Panc1 (cell line): ENCODE data around the gene PALD1. TPM values are rescaled to one million over a fixed set of nuclear protein-coding genes. Genes with fewer than 3 reads are reported as not detected.

Experiments
- ATAC-seq: fragments of 200-7000 bp; cut with Tn5 transposase; 2 replicates; pipeline ENCODE4 v1.9.1; 2020; ENCODE audit warnings: mild to moderate bottlenecking, moderate library complexity
- BruUV-seq: library from RNA; stranded (reverse); fragments of 400-500 nt; replicated peaks from 2 replicates; lab custom pipeline; 2021; lab: Mats Ljungman, UMichigan
- CTCF ChIA-PET: fragments of 300-600 bp; sonication (Branson Sonifier 250); formaldehyde crosslinking; loops from one replicate; lab custom pipeline; 2022; ENCODE audit warnings: antibody characterized with exemption; lab: Charles Lee
- POLR2A ChIA-PET: fragments of 300-600 bp; sonication (Branson Sonifier 250); formaldehyde crosslinking; loops from one replicate; lab custom pipeline; 2022; ENCODE audit warnings: antibody characterized with exemption; lab: Charles Lee
- DNase-seq: peaks from one replicate; pipeline ENCODE4 v3.0.0-alpha.2; 2010; ENCODE audit warnings: low read depth, low spot score
- H3K27ac ChIP-seq: 2 replicates; pipeline ENCODE4 v1.5.1; 2011; ENCODE audit warnings: mild to moderate bottlenecking, low read length, inconsistent platforms
- H3K27me3 ChIP-seq: fragments of 200-500 bp; sonication (Bioruptor generic); 2 replicates; pipeline ENCODE4 v1.6.0; 2014; ENCODE audit warnings: low read length, inconsistent platforms; ENCODE audit not compliant: control insufficient read depth, insufficient read depth
- H3K36me3 ChIP-seq: fragments of 200-500 bp; sonication (Bioruptor generic); 2 replicates; pipeline ENCODE4 v1.5.1; 2014; ENCODE audit warnings: inconsistent platforms, mild to moderate bottlenecking, low read length, moderate library complexity; ENCODE audit not compliant: control insufficient read depth, insufficient read depth
- H3K4me1 ChIP-seq: 2 replicates; pipeline ENCODE4 v1.5.1; 2011; ENCODE audit warnings: inconsistent platforms, mild to moderate bottlenecking, low read length, moderate library complexity; ENCODE audit not compliant: control insufficient read depth, insufficient read depth
- H3K4me3 ChIP-seq, 2 experiments: 2 replicates each; pipeline ENCODE4 v1.5.1; 2011 to 2012; ENCODE audit warnings: low read depth in 2 of 2, low read length in 2 of 2, mild to moderate bottlenecking in 2 of 2, inconsistent platforms in 1 of 2, moderate library complexity in 1 of 2
- H3K9me3 ChIP-seq: fragments of 200-500 bp; sonication (Bioruptor generic); 2 replicates; pipeline ENCODE4 v1.5.1; 2014; ENCODE audit warnings: low read depth, mild to moderate bottlenecking, inconsistent platforms, low read length, moderate library complexity; ENCODE audit not compliant: control insufficient read depth, insufficient read depth
- POLR2AphosphoS5 ChIP-seq: IDR thresholded peaks from 2 replicates; pipeline ENCODE4 v1.6.1; 2012; ENCODE audit warnings: mild to moderate bottlenecking, low read depth, low read length, moderate library complexity
- SIN3A ChIP-seq: IDR thresholded peaks from 2 replicates; pipeline ENCODE4 v1.6.1; 2012; ENCODE audit warnings: low read depth, mild to moderate bottlenecking, low read length, moderate library complexity, borderline replicate concordance; ENCODE audit not compliant: insufficient read depth
- TCF7L2 ChIP-seq: IDR thresholded peaks from 2 replicates; pipeline ENCODE4 v1.6.1; 2011; ENCODE audit warnings: mild to moderate bottlenecking, low read depth, low read length, inconsistent platforms
- in situ Hi-C: cut with HindIII; loops from 2 replicates; pipeline ENCODE4 v1.10.0; 2016; ENCODE audit warnings: low sequenced_read_pairs, low pct_unique_long_range_greater_than_20kb
- intact Hi-C: fragments of 100-400 bp; cut with micrococcal nuclease; formaldehyde crosslinking; loops from one replicate; pipeline ENCODE4 v1.10.0; 2022; ENCODE audit not compliant: unreplicated experiment
- total RNA-seq: library from RNA; stranded (reverse); gene quantifications from one replicate; pipeline ENCODE4 v1.2.1, GENCODE V29; 2021; ENCODE audit not compliant: unreplicated experiment
- TF ChIP-seq, protein P1 (sequence below): fragments of 450-650 bp; IDR thresholded peaks from 2 replicates; pipeline ENCODE4 v1.5.1; 2017; ENCODE audit warnings: mild to moderate bottlenecking
- TF ChIP-seq, protein P2 (sequence below), 2 experiments: IDR thresholded peaks; 2 replicates each; pipeline ENCODE4 v1.6.1; 2011 to 2012; ENCODE audit warnings: low read depth in 2 of 2, control low read depth in 1 of 2, low read length in 1 of 2, mild to moderate bottlenecking in 1 of 2, moderate library complexity in 1 of 2; ENCODE audit not compliant: insufficient read depth in 1 of 2

Gene PALD1
- total RNA-seq, 1 experiment from 2014 or later, result 3.0 TPM

DNA sequence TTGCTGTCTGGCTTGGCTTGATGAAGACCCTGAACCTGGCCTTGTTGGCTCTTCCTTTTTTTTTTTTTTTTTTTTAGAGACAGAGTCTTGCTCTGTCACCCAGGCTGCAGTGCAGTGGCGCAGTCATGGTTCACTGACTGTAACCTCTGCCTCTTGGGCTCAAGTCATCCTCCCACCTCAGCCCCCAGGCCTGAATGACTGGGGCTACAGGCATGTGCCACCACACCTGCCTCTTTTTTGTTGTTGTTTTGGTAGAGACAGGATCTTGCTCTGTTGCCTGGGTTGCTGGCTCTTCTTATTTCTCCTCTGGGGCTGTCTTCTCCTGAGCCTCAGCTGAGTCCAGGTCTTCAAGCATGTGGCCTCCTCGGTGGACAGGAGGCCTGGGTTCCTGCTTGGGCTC, 79.3 kb downstream of the PALD1 start:
- CTCF ChIA-PET, result no interaction called here
- H3K4me3 ChIP-seq, result no peak overlapping the region
- TF ChIP-seq, protein P1, sequence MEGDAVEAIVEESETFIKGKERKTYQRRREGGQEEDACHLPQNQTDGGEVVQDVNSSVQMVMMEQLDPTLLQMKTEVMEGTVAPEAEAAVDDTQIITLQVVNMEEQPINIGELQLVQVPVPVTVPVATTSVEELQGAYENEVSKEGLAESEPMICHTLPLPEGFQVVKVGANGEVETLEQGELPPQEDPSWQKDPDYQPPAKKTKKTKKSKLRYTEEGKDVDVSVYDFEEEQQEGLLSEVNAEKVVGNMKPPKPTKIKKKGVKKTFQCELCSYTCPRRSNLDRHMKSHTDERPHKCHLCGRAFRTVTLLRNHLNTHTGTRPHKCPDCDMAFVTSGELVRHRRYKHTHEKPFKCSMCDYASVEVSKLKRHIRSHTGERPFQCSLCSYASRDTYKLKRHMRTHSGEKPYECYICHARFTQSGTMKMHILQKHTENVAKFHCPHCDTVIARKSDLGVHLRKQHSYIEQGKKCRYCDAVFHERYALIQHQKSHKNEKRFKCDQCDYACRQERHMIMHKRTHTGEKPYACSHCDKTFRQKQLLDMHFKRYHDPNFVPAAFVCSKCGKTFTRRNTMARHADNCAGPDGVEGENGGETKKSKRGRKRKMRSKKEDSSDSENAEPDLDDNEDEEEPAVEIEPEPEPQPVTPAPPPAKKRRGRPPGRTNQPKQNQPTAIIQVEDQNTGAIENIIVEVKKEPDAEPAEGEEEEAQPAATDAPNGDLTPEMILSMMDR, result no peak
- TF ChIP-seq SIN3A (no peak), POLR2AphosphoS5 (no peak), TCF7L2 (no peak)
- TF ChIP-seq, protein P2, sequence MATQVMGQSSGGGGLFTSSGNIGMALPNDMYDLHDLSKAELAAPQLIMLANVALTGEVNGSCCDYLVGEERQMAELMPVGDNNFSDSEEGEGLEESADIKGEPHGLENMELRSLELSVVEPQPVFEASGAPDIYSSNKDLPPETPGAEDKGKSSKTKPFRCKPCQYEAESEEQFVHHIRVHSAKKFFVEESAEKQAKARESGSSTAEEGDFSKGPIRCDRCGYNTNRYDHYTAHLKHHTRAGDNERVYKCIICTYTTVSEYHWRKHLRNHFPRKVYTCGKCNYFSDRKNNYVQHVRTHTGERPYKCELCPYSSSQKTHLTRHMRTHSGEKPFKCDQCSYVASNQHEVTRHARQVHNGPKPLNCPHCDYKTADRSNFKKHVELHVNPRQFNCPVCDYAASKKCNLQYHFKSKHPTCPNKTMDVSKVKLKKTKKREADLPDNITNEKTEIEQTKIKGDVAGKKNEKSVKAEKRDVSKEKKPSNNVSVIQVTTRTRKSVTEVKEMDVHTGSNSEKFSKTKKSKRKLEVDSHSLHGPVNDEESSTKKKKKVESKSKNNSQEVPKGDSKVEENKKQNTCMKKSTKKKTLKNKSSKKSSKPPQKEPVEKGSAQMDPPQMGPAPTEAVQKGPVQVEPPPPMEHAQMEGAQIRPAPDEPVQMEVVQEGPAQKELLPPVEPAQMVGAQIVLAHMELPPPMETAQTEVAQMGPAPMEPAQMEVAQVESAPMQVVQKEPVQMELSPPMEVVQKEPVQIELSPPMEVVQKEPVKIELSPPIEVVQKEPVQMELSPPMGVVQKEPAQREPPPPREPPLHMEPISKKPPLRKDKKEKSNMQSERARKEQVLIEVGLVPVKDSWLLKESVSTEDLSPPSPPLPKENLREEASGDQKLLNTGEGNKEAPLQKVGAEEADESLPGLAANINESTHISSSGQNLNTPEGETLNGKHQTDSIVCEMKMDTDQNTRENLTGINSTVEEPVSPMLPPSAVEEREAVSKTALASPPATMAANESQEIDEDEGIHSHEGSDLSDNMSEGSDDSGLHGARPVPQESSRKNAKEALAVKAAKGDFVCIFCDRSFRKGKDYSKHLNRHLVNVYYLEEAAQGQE (IDR thresholded peaks at IDR 0.05; ENCODE audit: insufficient read depth in 1 of 2, low read depth in 2 of 2, low read length in 1 of 2), result no peak
- no TSS peak for BruUV-seq
- no peaks in the 10 kb centered on the region for H3K9me3 ChIP-seq
- POLR2A ChIA-PET, result no interaction called here
- no peak overlapping the region for H3K27ac ChIP-seq
- in situ Hi-C loops, result no loop called here
- ATAC-seq (no peak), DNase-seq (no peak)
- H3K36me3 ChIP-seq, result no peaks in the 10 kb centered on the region
- intact Hi-C loops, result no loop called here
- no peaks in the 10 kb centered on the region for H3K27me3 ChIP-seq
- H3K4me1 ChIP-seq, result peaks cover 5% of the 10 kb centered on the region

DNA sequence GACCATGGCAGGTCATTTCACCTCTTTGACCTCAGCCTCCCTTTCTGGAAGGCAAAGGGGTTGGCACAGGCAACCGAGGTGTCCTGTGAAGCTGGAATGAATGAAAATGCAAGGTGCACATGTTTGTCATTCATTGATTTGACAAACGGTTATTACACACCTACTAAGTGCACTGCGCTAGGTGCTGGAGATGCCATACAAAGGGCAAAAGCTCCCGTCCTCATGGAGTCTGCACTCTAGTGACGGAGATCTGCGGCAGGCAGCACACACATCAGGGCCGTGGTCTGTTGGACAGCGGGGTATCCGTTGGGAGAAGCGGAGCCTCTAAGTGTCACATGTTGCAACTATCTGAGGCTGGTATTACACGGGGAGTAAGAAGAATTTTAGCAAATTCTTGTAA, 79.7 kb downstream of the PALD1 start:
- H3K36me3 ChIP-seq, result no peaks in the 10 kb centered on the region
- peaks cover 5% of the 10 kb centered on the region for H3K4me1 ChIP-seq
- H3K9me3 ChIP-seq, result no peaks in the 10 kb centered on the region
- no peak for TF ChIP-seq TCF7L2
- no peak for TF ChIP-seq POLR2AphosphoS5
- no peak for TF ChIP-seq SIN3A
- TF ChIP-seq, protein P1, result no peak
- H3K27me3 ChIP-seq, result no peaks in the 10 kb centered on the region
- no TSS peak for BruUV-seq
- DNase-seq (no peak), ATAC-seq (no peak)
- H3K27ac ChIP-seq, result no peak overlapping the region
- POLR2A ChIA-PET, result no interaction called here
- CTCF ChIA-PET, result interaction anchor here (0.8 to 1.3 kb wide), 2 partner anchors 96 to 203 kb away, joined by 3 to 4 read pairs; no protein-coding TSS in a partner anchor
- in situ Hi-C loops (no loop called here), intact Hi-C loops (no loop called here)
- H3K4me3 ChIP-seq, result no peak overlapping the region
